GM19395 (cell line): ENCODE measurements around the gene MRPS18A.

ENCODE experiments used
- ATAC-seq: cut with Tn5 transposase; IDR thresholded peaks from one replicate; pipeline ENCODE4 v1.9.1; 2021; ENCODE audit warnings: mild to moderate bottlenecking, moderate library complexity; ENCODE audit not compliant: unreplicated experiment

MRPS18A gene

DNA sequence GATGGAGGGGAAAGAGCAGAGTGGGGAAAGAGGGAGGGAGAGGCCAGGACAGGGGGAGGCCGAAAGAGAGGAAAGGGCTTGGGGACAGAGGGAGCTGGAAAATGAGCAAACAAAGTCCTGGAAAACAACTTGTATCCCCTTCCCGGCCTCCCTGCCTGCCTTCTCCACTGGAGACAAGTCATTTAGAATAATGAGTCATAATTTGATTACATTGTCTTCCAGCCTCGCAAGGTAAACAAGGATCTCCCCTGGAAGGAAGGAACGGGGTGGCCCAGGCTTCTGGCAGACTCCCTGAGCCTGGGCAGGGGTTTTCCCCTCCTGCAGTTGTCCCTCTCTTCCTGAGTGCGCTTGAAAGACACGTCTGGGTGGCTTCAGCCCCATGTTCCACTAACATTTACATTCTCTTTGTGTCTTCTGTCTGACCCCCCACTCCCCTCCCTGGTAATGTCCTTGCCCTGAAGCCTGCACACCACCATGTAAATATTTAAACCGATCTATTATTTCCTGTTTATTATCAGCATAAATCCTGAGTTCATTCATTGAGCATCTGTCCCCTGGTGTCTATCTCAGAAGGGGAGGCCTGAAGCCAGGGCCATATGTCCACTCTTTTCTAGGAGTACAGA lies 12.1 kb upstream of the MRPS18A start:
- ATAC-seq = no peak

DNA sequence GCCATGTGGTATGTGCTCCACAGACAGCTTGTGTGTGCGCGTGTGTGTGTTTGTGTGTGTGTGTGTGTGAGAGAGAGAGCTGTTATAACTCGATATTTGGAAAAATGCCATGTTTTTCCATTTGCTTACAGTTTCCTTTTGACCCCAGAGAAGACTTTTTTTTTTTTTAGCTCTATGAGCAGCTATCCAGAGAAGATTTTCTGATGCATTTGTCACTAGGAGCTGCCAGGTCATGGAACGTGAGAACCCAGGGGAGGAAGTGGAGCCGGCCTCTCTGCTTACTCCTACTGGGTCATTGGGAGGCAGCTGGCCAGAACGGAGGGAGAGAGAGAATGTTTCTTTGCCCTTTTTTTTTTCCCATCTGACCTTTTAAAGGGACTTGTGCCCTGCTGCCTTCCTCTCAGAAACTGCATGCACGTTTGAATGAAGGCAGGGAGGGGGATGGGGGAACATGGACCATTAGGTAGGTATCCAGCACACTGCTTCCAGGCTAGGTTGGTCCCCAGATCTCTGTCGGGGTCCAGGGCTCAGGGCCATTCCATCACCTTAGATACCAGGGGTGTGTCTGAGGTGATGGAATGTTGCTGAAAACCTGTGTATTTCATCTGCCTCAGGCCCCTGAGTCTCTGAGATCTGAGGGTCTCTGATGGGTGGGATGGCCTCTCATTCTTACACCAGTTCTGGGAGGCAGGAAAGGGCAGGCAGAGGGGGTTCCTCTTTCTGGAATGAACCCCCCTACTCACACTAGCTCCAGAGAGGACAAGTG lies 11.2 kb upstream of the MRPS18A start:
- no peak for ATAC-seq

DNA sequence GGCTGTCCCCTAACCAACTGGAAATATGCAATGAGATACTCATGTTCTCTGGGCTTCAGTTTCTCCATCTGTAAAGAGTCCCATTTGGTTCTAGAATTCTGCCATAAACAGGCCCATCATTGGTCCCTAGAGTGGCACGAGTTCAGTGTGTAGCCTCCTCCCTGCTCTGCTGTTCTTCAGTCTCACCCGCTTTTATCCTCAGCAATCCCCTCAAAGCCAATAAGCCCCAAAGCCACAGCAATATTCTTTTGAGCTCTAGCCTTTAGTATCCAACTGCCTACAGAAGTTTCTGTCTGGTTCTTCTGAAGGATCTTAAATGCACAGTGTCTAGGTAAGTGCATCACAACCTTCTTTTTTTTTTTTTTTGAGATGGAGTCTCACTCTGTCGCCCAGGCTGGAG lies 9.8 kb upstream of the MRPS18A start:
- ATAC-seq = no peak

DNA sequence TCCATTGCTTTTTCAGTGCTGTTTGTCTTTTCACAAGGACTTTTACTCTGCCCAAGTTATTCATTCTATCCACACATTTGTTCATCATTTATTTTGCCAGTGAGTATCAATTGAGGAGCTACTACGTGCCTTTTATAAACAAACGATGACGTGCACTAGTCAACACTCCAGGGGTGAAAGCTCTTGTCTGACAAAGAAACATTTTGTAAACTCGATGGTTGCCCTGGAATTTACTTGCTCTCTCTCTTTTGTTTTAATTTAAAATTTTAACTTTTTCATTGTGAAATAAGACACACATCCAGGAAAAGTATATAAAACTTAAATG lies 8.3 kb upstream of the MRPS18A start:
- ATAC-seq = no peak

DNA sequence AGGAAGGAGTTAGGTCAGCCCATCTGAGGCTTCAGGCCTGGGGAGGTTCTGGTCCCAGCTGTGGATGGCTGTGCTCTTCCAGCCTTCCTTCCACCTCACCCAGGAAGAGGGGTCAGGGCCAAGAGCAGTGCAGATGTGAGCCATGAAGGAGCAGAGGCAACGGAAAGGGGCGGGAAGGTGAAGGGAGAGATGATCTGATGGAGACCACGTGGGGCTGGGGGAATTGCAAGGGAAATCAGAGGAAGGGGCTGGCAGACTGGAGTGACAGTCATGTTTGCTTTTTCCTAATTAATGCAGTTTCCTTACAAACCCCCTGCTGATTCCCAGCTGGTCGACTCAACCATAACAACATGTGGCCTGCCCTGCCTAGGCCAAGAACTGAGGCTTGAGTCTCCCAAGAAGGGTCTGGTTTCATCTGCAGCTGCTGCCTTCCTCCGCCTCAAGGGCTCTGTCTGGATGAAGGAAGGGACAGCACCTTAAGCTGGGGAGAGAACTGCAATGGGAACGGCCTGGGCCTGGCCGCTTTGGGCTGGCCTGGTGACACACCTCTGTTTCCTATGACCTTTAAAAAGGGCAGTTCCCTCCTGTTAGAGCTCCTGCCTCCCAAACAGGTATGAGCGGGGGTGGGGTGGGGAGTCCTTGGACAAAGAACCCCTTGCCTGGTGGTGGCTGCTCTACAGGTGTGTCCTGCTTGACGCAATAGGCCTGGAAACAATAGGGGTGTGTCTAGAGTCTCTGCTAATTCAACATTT lies 7.8 kb upstream of the MRPS18A start:
- ATAC-seq = no peak

DNA sequence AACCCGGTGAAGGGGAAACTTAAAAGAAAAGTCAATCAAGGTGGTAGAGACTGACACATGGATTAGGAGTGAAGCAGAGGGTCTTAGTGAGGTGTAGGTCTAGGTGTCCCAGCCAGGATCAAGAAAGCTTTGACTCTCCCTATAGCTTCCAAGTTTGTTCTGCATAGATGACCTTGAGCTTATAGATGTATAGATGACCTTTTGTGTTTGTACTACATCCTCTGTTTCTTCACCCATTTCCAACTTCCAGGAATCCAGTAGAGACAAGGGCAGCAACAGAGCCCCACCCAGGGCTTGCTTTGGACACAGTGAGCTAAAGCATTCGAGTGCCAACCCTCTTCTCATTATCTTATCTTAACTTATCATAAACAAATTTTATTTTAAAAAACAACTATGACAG lies 1.8 kb upstream of the MRPS18A start:
- ATAC-seq = no peak

DNA sequence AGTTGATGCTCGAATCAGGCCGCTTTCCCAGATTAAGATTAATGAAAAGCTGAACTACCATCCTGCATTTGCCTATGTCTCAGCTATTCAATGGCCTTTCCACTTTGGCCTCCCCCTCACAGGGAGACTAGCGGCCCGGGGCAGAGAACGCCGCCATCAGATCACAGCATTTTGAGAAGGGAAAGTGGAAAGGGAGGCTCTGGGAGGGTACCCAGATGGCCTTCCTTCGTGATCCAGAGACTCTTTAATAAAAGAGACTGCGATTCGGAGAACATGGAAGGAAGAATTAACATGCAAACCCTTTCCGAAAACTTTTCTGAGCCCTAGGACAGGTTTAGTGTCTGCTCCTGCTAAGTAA lies 533 bp downstream of the MRPS18A start:
- no peak for ATAC-seq

DNA sequence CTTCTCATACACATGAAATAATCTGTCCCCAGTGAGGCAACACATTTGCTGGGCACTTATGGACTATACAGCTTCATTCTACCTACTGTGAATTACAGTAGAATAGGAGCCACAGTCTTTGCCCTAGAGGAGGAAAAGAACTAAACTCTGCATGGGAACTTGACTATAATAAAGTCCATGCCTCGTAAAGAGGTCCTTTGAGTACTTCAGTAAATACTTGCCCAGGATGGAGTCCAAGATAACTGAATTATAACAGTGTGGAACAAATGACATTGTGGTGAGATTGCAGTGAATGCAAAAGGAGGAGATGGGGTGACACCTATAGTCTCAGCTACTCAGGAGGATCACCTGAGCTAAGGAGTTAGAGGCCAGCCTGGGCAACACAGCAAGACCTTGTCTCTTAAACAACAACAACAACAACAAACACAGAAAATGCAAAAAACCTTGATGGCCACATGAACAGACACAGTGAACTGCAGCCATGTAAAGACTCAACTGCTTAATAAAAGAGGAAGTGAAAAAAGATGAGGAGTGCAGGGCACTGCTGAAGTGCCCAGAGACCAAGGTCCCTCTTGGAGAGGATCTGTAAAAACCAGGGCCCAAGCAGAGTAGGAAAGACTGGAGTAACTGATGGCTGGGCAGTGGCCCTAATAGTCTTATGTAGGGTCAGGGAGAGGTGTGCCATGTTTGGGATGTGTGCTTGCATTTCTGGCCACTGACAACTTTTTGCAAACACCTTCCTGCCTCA lies 3.7 kb downstream of the MRPS18A start:
- ATAC-seq = peak; percentile 63

DNA sequence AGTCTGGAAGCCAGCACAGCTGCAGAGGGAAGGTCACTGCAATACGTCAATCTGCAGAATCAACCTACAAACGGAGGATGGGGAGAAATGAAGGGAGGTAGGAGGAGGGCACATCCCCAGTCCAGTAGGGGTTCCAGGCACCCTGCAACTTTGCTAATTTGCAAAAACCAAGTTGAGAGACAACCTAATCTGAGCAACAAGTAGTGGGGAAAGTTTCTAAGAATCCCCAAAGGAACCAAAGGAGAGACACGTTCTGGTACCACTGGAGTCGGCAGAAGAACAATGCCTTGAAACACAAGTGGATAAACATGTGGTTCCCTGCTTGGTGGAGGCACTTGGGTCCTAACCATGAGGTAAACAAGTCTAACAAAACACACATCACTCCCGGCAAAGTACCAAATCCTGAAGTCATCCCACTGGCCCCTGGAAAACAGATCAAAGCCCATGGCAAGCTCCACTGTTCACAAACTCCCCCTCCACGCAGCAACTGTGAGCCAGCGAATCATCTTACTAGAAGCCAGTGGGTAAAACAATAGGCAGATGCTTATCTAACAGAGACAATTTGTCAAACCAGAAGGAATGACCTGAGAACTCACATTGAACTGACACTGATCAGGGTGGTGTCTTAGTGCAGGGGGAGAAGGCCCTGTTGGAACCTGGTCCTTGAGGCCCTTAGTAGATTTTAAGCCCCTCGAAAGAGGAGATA lies 4.7 kb downstream of the MRPS18A start:
- no peak for ATAC-seq

DNA sequence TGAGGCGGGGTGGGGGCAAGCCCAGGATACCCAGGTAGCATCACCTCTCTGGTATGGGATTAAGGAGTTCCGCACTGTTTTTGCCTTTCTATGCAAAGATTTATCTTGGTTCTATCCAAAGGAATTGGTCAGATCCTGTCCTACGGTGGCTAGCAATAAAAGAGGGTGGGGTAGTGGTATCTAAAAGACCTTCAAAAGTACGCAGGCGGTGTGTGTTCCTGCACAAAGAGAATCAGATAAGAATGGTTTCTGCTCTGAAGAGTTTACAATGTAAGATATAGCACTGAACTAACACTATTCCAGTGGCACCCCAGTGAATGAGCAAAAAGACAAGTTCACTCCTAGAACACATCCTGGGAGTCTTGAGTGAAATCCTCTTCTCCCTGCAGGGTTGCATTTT lies 6.3 kb downstream of the MRPS18A start:
- no peak for ATAC-seq

DNA sequence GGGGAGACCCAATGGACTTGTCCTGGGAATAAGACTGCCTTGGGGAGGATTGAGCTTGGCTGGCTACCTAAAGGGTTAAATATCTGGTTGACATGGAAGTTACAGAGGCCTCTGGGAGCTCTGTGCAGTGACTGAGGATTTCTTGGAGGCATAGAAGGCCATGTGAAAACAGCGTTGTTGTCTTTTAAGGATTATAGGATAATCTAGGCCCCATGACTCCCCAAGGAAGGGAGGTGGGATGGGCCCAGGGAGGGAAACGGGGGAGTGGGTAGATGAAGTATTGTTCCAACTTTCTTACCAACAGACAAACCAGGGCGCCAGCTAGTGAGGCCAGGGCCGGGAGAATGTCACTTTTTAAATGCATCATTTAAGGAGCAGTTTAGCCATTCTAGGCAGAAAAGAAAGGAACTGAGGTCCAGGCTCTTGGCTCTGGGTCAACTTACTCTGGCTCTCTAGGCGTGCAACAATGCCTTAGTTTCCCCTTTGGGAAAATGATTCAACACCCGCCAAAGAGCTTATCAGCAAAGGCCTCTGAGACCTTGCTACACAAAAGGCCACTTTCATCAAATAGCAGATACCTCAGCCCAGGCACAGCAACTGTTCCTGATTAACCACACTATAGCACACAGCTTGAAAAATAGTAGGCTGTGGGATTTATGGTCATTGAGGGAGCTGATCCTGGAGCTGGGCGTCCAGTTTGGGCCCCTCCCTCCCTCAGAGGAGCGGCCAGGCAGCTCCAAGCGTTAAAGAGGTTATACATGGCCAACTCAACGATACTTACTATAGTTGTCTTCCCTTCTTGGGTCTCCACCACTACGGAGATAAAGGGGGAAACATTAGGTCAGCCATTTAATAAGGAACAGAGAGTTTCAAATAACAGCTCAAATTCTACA lies 7.0 kb downstream of the MRPS18A start:
- no peak for ATAC-seq

DNA sequence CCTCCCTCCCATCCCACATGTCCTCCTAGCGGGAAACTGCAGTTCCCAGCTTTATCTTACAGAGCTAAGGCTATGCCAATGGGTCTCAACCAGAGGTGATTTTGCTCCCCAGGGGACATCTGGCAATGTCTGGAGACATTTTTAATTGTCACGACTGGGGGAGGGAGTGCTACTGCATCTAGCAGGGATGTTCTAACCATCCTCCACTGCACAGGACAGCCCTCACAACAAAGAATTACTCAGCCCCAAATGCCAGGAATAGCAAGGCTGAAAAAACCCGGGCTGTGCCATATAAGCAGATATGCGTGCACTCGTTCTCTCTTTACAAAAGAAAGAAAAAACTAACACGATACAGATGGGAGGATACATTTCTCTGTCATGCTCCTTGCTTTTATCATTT lies 8.5 kb downstream of the MRPS18A start:
- ATAC-seq = no peak

DNA sequence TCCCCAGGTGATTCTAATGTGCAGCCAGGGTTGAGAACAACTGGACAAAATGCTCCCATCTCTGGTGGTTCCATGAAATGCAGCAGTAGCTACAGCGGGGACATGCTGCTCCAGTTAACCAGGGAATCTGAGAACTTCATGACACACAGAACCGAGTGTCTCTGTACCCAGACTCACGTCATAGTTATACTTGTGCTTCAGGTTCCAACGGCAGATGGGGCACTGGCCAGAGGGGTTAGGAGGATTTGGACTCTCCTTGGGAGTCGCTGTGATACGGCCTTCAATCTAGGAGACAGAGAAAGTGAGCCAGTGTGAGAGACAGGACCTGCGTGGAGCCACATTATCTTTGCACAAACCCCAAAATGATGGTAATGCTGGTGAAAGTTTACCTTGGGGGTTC lies 9.2 kb downstream of the MRPS18A start:
- no peak for ATAC-seq

DNA sequence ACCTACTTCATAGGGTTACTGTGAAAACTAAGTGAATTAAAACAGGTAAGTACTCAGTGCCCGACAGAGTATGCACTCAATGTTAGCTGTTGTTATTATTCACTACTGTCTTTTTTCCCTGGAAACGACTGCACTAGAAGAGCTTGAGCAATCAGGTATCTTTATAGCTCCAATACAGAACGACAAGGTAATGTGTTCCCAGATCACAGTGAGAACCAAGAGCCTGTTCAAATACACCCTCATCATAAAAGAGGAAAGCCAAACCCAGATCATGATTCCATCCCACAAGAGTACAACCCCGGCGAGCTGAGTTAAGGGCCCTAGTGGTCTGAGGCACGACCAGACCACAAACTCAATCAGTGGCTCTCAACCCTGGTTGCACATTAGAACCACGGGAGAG lies 9.8 kb downstream of the MRPS18A start:
- no peak for ATAC-seq

DNA sequence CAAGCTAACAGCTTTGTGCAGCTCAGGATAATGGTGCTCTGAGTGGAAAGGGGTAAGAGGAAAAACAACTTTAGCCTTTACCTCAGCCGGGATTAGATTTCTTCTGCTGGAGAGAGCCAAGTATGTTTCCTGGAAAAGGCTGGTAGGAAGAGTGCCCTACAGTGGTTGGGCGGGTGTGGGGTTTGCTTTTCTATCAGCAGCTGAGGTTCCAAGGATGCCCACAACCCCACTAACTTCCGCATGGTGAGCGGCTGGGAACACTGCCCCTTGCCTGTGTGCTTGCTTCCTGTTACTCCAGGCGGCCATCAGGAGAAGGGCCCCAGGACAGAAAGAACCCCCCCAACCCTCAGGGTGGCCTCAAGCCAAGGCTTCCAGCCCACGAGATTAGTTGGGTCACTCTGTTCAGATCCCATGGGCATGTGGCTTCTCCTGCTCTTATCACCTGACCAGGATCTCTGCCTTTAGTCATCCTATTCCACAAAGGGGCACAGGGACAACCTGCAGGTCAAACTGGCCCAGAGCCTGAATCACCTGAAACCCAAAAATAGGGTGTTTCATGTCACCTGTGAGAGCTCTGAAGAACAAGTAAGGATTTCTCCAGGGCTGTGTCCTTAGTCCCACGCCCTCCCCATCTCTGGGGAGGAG lies 10.5 kb downstream of the MRPS18A start:
- ATAC-seq = no peak

DNA sequence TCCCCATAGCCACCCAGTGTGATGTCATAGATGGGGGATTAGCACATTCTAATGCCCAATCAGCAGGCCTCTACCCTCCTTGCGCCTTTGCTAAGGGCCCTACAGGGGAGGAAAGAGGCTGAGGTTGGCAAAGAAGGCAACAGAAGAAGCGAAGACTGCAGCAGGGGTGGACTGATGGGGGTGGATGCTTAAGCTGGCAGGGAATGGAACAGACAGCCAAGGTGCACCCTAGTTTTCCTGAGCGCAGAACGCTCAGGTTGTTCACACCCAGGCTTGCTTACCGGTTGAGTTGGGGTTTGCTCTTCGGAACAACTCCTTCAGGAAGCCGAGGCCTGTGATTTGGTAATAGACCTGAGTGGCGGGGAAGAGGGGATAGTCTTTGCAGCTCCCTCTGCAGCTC lies 12.7 kb downstream of the MRPS18A start:
- ATAC-seq = no peak

DNA sequence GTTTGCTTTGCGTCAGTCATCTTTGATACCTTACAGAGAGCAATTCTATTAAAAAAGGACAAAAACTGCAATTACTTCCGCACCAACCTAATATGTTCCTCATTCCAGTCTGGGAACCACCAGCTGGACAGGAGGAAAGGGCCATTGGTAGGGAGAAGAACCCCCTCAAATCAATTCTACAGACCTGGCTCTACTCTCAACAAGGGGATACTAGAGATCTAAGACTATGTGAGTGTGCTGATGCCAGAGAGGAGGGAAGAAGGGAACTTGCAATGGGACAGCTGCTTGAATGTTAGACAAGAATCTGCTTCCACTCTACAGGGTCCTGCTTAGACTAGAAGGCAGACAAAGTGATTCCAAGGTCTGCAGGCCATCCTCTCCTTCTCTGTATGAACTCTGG lies 13.3 kb downstream of the MRPS18A start:
- no peak for ATAC-seq

DNA sequence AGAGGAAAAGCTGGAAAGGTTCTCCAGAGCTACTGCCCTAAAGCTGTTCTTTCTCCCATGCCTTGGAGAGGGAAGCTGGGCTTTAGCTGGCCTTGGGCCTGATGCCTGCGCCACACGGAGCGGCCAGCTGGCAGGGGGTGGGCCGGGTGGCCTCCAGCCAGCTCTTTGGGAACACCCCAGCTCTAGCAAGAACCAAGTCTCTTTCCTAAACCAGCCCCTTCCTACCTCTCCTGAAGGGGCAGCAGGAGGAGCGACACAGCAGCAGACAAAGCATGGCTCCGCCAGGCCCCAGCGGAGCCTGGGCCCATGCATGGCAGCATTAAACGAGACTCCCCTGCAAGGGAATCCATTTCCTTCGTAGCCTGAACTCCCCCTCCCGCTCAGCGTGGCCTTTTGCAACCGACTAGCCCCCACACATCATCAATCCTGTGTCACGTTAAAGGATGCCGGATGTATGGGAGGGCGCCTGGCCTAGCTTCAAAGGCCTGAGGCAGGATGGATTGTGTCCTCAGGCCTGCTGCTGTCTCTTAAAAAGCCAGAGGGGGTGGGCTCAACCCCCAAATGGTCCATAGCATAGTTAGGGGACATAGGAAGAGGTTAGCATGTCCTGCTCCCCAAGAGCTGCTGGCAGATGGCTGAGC lies 14.0 kb downstream of the MRPS18A start:
- no peak for ATAC-seq
